Stimulated activated CD4-positive, alpha-beta T cell treated with anti-CD3 and anti-CD28 coated beads, Interleukin-2, amount 100 ng/mL, for 4 hours (primary cell): ENCODE measurements around the gene DDR1.
"Not testable (repeated sequence)": the region's sequence is repeated elsewhere in the genome, so short reads cannot be mapped to it uniquely, and the experiment has no call there.

Experiments
- DNase-seq: peaks from one replicate; pipeline ENCODE4 v3.0.0-alpha.2; 2020; ENCODE audit warnings: low read depth

DDR1 gene

DNA sequence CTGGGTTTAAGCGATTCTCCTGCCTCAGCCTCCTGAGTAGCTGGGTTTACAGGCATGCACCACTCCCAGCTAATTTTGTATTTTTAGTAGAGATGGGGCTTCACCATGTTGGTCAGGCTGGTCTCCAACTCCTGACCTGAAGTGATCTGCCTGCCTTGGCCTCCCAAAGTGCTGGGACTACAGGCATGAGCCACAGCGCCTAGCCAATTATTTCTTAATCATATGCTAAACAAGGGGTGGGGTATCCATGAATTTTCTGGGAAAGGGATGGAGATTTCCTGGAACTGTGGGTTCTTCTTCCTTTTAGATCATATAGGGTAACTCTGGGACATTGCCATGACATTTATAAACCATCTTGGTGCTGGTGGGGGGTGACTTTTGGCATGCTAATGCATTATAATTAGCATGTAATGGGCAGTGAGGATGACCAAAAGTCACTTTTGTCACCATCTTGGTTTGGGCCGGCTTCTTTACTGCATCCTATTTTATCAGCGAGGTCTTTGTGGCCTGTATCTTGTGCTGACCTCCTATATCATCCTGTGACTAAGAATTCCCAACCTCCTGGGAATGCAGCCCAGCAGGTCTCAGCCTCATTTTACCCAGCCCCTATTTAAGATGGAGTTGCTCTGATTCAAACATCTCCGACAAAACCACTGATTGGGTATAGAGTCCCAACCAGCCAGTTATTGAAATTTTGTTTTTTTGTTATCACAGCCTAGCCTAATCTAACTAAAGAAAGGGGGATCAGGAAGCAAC, 29.9 kb upstream of the DDR1 start:
- no peak for DNase-seq

DNA sequence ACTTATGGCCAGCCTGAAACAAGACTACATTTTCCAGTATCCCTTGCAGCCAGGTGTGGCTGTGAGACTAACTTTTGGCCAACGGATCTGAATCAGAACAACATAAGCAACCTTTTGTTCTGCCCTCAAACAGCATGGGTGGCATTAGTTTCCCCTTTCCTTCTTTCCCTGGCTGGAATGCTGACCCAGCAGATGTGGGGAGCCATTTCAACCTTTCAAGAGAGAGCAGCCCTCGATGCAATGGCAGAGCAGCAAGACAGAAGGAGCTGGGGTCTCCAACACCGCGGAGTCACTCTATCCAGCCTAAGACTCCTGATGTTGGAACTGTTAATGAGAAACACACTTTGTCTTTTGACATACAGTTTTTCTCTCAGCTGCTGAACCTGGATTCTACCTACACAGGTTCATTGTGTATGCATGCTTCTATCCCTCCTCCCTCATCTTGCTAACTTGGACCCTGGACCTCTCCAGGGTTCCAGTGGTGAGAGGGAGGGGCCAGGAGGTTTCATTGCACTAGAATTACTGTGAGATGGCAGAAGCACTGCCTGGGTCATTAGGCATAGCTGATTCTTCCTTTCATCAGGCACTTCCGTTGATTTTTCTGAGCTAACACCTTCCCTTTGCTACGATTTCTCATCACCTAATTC, 28.8 kb upstream of the DDR1 start:
- DNase-seq: no peak

DNA sequence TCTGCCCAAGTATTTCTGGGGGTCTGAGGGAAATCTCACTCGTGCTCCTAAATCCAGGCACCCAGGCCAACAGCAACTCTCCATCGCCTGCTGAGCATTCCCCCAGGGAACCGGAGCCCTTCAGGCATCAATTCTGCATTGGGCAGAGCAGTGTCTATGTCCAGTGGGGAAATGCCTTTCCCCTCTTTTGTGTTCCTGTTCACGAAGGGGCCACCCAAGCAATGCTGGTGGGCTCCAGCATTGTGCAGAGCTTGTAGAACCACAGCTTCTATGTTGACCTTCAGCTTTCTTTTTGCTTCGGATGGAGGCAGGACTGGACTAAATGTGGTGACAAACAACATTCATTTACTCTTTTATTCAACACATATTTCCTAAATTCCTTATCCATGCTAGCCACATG, 27.2 kb upstream of the DDR1 start:
- no peak for DNase-seq

DNA sequence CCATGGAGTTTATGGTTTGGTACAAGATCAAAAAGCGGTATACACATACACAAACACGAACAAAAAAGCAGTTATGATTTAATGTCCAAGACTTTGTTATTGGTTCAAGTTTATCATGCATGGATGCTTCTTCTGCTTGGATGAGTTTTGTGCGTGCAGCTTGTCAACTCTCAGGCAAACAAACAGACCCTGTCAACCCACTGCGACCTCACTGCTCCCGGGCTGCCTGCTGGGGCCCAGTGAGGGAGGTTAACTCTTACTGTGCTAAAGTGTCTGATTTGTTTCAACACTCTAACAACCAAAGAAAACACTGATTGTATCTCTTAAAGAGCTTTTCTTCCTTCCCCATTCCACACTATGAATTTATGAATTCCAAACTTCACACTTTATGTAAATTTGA, 26.8 kb upstream of the DDR1 start:
- DNase-seq: no peak

DNA sequence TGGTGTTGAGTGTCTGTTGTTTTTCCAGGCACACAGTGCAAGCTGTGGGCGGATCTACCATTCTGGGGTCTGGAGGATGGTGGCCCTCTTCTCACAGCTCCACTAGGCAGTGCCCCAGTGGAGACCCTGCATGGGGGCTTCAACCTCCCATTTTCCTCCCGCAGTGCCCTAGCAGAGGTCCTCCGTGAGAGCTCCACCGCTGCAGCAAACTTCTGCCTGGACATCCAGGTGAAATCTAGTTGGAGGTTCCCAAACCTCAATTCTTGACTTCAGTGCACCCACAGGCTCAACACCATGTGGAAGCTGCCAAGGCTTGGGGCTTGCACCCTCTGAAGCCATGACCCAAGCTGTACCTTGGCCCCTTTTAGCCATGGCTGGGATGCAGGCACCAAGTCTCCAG, 24.6 kb upstream of the DDR1 start:
- not testable (repeated sequence) for DNase-seq

DNA sequence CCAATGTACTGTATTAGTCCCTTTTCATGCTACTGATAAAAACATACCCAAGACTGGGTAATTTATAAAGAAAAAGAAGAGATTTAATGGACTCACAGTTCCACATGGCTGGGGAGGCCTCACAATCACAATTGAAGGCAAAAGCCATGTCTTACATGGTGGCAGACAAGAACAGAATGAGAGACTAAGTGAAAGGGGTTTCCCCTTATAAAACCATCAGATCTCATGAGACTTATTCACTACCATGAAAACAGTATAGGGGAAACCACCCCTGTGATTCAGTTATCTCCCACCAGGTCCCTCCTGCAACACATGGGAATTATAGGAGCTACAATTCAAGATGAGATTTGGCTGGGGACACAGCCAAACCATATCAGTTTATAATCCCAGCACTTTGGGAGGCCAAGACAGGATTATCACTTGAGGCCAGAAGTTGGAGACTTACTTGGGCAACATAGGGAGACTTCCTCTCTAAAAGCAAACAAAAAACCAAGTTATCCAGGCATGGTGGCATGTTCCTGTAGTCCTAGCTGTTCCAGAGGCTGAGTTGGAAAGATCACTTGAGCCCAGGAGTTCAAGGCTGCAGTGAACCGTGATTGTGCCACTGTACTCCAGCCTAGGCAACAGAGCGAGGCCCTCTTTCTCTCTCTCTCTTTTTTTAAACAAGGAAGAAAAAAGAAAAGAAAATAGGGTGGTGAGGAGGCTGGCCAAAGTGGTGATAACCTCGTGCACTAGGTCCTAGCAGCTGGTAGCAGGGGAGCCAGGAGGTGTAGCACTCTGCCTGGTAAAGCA, 22.9 kb upstream of the DDR1 start:
- no peak for DNase-seq

DNA sequence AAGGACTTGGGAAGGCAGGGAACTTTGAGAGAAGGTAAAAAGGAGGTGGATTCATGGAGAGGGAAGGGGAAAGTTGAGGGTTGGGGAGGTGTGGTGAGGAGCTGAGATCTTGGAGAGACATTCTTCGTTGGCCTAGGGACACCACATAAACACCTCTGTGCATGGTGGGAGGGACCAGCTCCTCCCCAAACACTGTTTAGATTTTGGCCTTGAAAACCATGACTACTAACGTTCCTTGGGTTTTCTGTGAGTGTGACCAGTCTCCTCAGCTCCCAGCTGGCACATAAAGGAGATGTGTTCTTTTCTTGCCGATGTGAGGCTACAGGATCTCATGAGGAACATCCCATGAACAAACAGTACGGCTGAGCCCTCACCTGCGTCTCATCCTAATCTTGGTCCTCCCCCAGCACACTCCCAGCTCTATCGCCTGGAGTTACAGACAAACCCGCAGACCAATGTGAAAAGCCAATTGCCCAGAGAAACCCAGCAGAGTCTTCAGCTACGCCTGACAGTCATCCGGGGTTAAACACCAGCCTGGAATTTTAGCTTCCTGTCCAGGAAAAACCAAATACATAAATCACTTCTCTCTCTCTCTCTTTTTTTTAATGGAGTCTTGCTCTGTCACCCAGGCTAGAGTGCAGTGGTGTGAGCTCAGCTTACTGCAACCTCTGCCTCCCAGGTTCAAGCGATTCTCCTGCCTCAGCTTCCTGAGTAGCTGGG, 22.0 kb upstream of the DDR1 start:
- no peak for DNase-seq

DNA sequence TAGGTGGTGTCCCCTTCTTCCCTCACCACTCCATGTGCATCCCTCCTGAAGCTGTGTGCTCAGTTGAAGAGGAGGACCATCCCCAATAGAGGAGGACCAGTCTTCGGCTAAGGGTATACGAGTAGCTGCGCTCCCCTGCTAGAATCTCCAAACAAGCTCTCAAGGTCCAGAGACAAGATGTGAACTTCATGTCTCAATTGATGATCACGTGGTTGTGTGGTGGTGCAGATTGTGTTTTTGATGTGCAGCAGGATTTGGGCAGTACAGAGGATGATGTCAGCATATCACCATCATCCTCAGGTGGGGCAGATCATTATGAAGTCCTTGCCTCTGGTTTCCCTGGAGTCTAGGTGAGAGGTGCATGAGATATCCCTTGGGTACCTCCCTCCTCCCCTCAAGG, 20.0 kb upstream of the DDR1 start:
- no peak for DNase-seq

DNA sequence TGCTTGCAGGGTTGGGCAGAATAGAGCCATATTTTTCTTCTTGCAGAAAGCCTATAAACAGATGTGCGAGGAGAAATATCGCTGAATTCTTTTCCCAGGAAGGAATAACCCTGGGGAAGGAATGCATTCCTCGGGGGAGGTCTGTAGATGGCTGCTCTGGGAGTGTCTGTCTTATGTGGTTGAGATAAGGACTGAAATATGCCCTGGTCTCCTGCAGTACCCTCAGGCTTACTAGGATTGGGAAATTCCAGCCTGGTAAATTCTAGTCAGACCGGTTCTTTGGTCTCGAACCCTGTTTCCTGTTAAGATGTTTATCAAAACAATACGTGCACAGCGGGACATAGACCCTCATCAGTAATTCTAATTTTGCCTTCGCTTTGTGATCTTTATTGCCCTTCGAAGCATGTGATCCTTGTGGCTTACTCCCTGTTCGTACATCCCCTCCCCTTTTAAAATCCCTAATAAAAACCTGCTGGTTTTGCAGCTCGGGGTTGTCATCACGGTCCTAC, 15.0 kb upstream of the DDR1 start:
- not testable (repeated sequence) for DNase-seq

DNA sequence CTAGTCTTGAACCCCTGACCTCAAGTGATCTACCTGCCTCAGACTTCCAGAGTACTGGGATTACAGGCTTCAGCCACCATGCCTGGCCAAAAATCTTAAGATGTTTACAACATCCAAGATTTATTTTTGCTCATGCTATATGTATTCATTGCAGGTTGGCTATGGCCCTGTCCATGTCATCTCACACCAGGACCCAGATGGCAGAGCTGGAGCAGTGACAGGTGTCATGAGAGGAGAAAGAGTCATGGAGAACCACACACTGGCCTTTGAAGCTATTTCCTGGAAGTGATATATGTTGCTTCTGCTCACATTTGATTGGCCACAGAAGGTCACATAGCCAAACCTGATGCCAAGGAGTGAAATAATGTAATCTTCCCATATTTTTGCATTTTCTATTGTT, 13.8 kb upstream of the DDR1 start:
- DNase-seq: no peak

DNA sequence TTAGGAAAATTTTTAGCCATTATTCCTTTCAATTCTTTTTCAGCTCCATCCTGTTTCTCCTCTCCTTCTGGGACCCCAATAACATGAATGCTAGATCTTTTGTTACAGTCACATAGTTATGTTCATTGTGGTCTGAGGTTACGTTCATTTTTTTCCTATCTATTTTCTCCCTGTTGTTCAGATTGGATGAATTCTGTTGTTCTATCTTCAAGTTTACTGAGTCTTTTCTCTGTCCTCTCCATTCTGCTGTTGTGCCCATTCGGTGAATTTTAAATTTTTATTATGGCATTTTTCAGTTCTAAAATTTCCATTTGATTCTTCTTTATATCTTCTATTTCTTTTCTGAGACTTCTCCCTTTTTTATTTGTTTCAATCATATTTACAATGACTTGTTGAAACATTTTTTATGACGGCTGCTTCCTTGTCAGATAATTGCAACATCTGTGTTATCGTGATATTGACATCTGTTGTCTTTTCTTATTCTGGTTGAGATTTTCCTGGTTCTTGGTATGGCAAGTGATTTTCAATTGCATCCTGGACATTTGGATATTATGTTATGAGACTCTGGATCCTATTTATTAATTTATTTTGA, 12.6 kb upstream of the DDR1 start:
- no peak for DNase-seq

DNA sequence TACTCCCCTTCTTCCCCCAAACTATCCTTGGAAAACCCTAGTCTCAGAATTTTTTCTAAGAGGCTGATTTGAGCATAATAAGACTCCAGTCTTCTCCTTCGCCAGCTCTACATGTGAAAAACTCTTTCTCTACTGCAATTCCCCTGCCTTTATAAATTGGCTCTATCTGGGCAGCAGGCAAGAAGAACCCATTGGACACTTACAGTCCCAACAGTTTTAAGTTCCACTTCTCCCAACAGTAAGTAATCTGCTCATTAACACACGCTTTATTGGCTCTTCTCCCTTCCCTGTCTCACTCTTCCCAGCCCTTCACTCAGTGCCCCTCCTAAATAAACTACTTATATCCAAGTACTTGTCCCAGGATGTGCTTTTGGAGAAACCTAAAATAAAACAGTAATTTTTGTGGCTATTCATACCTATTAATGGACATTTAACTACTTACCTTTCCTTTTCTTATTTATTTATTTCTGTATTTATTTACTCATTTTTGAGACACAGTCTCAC, 11.1 kb upstream of the DDR1 start:
- no peak for DNase-seq

DNA sequence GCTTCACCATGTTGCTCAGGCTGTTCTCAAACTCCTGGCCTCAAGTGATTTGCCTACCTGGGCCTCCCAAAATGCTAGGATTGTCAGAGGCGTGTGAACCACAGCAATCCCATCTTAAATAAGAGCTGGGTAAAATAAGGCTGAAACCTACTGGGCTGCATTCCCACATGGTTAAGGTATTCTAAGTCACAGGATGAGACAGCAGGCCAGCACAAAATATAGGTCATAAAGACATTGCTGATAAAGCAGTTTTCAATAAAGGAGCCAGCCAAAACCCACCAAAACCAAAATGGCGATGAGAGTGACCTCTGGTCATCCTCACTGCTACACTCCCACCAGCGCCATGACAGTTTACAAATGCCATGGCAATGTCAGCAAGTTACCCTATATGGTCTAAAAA, 10.5 kb upstream of the DDR1 start:
- DNase-seq: not testable (repeated sequence)

DNA sequence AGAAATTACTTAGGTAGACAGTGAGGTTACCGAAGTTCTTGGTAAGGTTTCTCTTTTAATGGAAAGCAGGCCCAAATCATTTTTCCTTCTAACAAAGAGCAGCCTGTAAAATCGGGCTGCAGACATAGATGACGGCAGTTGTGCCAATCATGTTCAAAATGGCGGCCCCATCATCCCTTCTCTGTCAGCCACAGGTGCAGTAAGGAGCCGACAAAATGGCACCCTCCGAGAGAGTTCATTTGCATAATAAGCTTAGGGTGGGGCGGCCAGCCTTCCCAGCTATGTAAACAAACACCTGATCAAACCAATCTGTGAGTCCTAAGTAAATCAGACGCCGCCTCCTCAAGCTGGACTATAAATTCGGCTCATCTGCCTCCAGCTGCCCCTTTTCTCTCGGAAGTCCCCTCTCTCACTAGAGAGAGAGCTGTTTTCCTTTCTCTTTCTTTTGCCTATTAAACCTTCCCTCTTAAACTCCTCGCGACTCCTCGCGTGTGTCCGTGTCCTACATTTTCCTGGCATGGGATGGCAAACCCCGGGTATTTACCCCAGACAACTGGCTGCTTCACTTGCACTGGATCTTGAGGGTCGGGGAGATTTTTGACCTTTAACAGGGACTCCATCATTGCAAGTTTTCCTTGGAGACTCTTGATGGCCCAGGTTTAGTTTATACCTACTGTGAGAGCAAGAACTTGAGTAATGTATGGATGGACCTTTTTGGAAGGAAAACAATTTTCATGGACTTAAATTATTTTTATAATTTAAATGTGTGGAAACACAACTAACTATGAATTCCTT, 8.9 kb upstream of the DDR1 start:
- no peak for DNase-seq

DNA sequence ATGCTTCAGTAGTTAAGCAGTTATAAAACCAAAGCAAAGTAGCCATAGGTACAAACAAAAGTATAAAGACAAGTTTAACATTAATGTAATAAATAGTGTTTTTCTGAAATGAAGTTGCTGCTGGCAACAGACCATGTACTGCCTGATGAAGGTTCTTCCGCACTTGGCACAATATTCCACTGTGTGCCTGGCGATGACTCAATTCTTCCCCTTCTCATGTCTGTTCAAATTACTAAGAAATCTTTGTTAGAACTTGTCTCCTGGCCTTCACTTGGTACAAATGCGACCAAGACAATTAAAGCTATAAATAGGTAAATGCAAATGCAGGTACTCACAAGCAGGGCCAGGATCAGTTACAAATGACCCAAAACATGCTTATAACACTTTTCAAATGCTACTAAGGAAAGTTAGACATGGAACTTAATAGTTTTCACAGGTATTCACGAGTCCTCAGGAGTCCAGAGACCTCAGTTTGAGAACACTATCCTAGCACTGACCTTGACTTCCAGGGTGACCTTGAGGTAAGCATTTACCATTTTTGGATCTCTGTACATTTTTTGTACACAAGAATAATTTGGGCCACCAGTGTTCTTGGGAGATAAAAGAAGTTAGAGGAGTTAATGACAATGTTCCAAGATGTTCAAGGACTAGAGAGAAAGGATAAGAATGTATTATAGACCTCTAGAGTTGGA, 8.1 kb upstream of the DDR1 start:
- DNase-seq: no peak

DNA sequence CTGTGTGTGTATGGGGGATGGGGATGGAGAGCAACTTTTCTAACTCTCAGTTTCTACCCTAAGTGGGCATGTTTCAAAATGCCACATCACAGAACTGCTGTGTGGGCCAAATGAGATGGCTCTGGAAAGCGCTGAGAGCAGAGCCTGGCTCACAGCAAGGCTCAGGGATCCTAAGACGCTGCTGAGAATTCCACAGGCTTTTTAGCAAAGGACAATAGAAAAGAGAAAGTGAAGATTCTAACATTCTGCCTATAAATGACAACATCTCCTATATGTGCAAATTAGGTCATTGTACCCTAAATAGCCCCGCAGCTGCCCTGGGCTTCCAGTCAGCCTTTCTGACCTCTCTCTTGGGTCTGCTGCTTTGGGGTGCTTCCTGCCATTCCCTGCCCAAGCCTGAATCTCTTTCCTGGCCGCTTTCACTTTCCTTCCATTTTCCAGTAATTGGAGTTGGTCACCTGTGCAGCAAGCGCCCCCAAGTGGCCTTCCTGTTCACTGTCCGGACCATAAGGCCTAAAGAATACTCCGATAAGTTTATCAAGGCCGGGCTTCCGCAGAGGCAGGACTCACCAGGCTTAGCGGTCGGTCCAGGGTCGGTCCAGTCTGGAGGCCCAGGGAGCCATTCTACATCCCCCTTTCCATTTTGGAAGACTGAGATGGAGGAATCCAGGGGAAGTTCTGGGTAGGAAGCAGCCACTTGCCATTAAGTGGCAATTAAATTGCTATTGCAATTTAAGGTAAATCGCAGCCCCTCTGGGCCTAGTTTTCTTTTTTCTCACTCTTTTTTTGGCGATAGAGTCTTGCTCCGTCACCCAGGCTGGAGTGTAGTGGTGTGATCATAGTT, 6.7 kb upstream of the DDR1 start:
- DNase-seq: peak; percentile 68

DNA sequence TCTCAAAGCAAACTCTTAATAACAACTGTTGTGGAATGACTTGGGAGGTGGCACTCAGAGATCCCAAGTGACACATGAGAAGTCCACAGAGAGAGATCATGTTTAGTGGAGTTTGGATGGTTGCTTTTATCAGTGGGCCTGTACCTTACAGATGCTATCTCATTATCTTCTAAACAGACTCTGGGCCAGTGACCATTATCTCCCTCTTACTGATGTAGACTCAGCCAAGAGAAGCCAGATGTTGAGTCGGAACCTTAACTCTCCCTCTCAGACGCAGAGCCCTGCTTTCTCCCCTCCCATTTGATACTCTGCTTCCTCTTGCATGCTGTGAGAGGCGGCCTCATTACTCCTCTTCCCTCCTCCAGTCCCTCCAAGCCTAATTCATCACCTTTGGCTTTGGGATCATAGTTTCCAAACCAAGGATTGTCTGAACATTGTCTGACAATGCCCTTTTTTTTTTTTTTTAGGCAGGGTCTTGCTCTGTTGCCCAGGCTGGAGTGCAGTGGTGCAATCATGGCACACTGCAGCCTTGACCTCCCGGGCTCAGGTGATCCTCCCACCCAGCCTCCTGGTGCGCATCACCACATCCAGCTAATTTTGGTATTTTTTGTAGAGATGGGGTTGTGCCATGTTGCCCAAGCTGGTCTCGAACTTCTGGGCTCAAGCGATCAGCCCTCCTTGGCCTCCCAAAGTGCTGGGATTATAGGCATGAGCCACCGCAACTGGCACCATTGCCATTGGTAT, 4.5 kb upstream of the DDR1 start:
- DNase-seq: no peak

DNA sequence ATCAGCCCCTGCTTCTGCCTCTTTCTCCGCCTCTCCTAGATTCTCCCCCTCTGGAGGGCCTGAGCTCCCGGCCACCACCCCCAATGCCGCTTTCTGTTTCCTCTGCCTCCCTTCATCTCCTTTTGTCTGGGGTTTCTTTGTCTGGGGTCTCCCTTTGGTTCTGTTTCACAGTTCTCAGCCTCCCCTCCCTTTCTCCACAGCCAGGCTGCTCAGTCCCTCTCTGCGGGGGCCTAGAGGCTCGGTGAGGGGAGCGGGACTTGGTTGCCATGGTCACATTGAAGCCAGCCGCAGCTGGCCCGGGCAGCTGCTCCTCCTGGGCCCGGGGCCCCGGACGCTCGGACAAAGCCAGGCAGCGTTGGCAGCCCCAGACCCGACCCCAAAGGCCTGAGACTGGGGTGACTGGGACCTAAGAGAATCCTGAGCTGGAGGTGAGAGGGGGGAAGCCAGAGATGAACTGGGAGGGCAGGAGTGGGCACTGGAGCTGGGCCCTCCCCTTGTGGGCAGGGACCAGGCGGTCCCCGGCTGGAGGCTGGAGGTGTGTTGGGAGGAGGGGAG, 3.5 kb upstream of the DDR1 start:
- no peak for DNase-seq
